HepG2 (cell line): ENCODE measurements around the gene PPFIA3. TPM values are rescaled to one million over a fixed set of nuclear protein-coding genes. Genes with fewer than 3 reads are reported as not detected.
A peak's percentile ranks its signal among the peaks of the same experiment; 100 is the strongest.

Source experiments
- AFF4 ChIP-seq: sonication (generic); formaldehyde crosslinking; IDR thresholded peaks from 2 replicates; pipeline ENCODE4 v1.4.0; 2020; ENCODE audit warnings: missing genetic modification reagents
- ARNT2 ChIP-seq: sonication (generic); formaldehyde crosslinking; IDR thresholded peaks from 2 replicates; pipeline ENCODE4 v1.8.0; 2022; ENCODE audit warnings: mild to moderate bottlenecking, low read depth, missing genetic modification reagents, moderate library complexity
- BATF2 ChIP-seq: sonication (generic); formaldehyde crosslinking; IDR thresholded peaks from 2 replicates; pipeline ENCODE4 v1.8.0; 2022; ENCODE audit warnings: mild to moderate bottlenecking, missing genetic modification reagents, moderate library complexity
- BRF2 ChIP-seq: sonication (generic); formaldehyde crosslinking; IDR thresholded peaks from 2 replicates; pipeline ENCODE4 v1.8.1; 2022; ENCODE audit warnings: mild to moderate bottlenecking, missing genetic modification reagents
- CBFB ChIP-seq: sonication (generic); formaldehyde crosslinking; IDR thresholded peaks from 2 replicates; pipeline ENCODE4 v1.4.0; 2020; ENCODE audit warnings: missing genetic modification reagents
- KDM2A ChIP-seq: sonication (generic); formaldehyde crosslinking; IDR thresholded peaks from 2 replicates; pipeline ENCODE4 v1.4.0; 2020; ENCODE audit warnings: low read depth, missing genetic modification reagents, borderline replicate concordance
- MYNN ChIP-seq: sonication (generic); formaldehyde crosslinking; IDR thresholded peaks from 2 replicates; pipeline ENCODE4 v1.4.0; 2020; ENCODE audit warnings: mild to moderate bottlenecking, low read depth, missing genetic modification reagents
- NFAT5 ChIP-seq: sonication (generic); formaldehyde crosslinking; IDR thresholded peaks from 2 replicates; pipeline ENCODE4 v1.4.0; 2020; ENCODE audit warnings: missing genetic modification reagents
- NFYC ChIP-seq: IDR thresholded peaks from 2 replicates; pipeline ENCODE4 v1.6.1; 2016; ENCODE audit warnings: missing genetic modification reagents, missing compliant biosample characterization
- SMYD3 ChIP-seq: sonication (generic); formaldehyde crosslinking; IDR thresholded peaks from 2 replicates; pipeline ENCODE4 v1.8.1; 2023; ENCODE audit warnings: mild to moderate bottlenecking, missing genetic modification reagents
- SP1 ChIP-seq, 2 experiments: fragments of 450-650 bp in 1 of 2; sonication (generic) in 1 of 2; formaldehyde crosslinking in 1 of 2; IDR thresholded peaks; 2 replicates each; pipeline versions ENCODE4 v1.4.0 to v1.6.1; 2016 to 2020; ENCODE audit warnings: missing genetic modification reagents in 1 of 2
- SP4 ChIP-seq: sonication (generic); formaldehyde crosslinking; IDR thresholded peaks from 2 replicates; pipeline ENCODE4 v1.8.1; 2023; ENCODE audit warnings: mild to moderate bottlenecking, missing genetic modification reagents
- ZFY ChIP-seq: sonication (generic); formaldehyde crosslinking; IDR thresholded peaks from 2 replicates; pipeline ENCODE4 v1.4.0; 2020; ENCODE audit warnings: missing genetic modification reagents
- ZNF281 ChIP-seq: sonication (generic); formaldehyde crosslinking; IDR thresholded peaks from 2 replicates; pipeline ENCODE4 v1.4.0; 2020; ENCODE audit warnings: missing genetic modification reagents, borderline replicate concordance
- polyA plus RNA-seq, 8 experiments: library from polyadenylated mRNA; depleted of rRNA in 3 of 8; stranded (reverse) in 7 of 8; unstranded in 1 of 8; fragments of >200 nt; fragmentation: Illumina TruSeq in 4 of 8; extraction: Trizol in 4 of 8; gene quantifications; 2 replicates each; pipeline versions ENCODE4 v1.2.1 to v1.2.3, GENCODE V29; 2011 to 2016; ENCODE audit warnings: low read depth in 4 of 8, missing spikeins in 1 of 8, mixed read lengths in 1 of 8; ENCODE audit not compliant: insufficient read depth in 1 of 8
- total RNA-seq, 5 experiments: library from RNA; depleted of rRNA; stranded (reverse); fragments of >200 nt; fragmentation: Illumina TruSeq; extraction: Trizol; gene quantifications; 2 replicates each; pipeline ENCODE4 v1.2.3, GENCODE V29; 2016; ENCODE audit warnings: low read depth in 1 of 5

Gene PPFIA3
- total and polyA plus RNA-seq, 2 of the 13 experiments (the other 11 are each of a cell fraction or from before 2014, with no cell fraction given): 6.7 to 8.6 TPM

GRCh38 chr19:49113762-49114629, 5.3 kb upstream of the PPFIA3 start, which contains the start of gene LIN7B (continued):
- TF ChIP-seq ZNF281 (CRISPR knock-in tag): 0 out of 2 replicates have a peak, but pooled peaks have one; percentile 7
- TF ChIP-seq BRF2 (CRISPR knock-in tag): no peak
- no peak for TF ChIP-seq NFAT5 (CRISPR knock-in tag)
- TF ChIP-seq CBFB (CRISPR knock-in tag): 0 out of 2 replicates have a peak, but pooled peaks have one; percentile 34
- peak; percentile 95 for TF ChIP-seq SP4 (CRISPR knock-in tag)
- no peak for TF ChIP-seq MYNN (CRISPR knock-in tag)
- TF ChIP-seq ZFY (CRISPR knock-in tag): no peak; the same call in 1 of the 2 replicates
- TF ChIP-seq SP1 (IDR thresholded peaks at IDR 0.05): no peak
- peak; percentile 83 for TF ChIP-seq SP1 (CRISPR knock-in tag; IDR thresholded peaks at IDR 0.05)
- TF ChIP-seq SMYD3: no peak
- TF ChIP-seq KDM2A (CRISPR knock-in tag): peak; percentile 53
- TF ChIP-seq AFF4: no peak
- TF ChIP-seq NFYC (CRISPR knock-in tag): peak; percentile 71
- no peak for TF ChIP-seq BATF2 (CRISPR knock-in tag)
- TF ChIP-seq ARNT2 (CRISPR knock-in tag): no peak
